Measurements from ENCODE around the gene RCC2. TPM values are rescaled to one million over a fixed set of nuclear protein-coding genes. Genes with fewer than 3 reads are reported as not detected.
A peak's percentile ranks its signal among the peaks of the same experiment; 100 is the strongest.

Gene RCC2
- polyA plus RNA-seq, 1 of the 3 experiments (the other 2 are of a cell fraction), result 53.8 TPM

DNA sequence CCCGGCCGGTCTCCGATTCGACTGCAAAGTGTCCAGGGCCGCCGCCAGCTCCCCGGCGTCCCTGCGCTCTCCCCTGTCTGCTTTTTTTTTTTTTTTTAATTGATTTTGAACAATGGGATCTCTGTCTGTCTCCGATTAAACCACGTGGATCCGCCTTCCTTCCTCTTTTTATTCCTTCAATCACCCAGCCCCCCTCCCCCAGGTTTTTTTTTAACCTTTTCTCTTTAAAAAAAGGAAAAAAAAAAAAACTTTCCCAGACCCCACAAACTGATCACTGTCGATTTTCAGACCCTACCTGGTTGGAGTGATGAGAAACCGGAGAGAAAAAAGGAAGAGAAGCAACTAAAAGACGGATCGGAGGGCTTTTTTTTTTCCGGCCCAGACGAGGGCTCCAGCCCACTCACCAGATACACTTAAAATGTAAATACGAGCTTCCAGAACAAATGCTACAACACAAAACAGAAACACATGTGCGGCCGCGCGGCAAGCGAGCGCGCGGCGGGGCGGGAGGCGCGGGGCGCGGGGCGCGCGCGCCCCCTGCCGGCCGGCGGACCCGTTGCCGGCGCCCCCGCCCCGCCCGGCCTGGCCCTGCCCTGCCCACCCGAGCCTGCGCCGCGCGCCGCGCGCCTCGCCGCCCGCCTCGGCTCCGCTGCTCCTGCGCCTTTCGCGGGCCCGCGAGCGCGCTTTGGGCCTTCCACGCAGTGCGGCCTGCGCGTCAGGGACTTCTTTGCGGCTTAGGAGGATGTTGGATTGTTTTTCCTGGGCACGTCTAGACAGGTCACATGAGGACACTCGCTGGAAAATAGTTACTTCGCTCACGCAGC is at the start of gene RCC2 (continued):
- TF ChIP-seq, protein P1, sequence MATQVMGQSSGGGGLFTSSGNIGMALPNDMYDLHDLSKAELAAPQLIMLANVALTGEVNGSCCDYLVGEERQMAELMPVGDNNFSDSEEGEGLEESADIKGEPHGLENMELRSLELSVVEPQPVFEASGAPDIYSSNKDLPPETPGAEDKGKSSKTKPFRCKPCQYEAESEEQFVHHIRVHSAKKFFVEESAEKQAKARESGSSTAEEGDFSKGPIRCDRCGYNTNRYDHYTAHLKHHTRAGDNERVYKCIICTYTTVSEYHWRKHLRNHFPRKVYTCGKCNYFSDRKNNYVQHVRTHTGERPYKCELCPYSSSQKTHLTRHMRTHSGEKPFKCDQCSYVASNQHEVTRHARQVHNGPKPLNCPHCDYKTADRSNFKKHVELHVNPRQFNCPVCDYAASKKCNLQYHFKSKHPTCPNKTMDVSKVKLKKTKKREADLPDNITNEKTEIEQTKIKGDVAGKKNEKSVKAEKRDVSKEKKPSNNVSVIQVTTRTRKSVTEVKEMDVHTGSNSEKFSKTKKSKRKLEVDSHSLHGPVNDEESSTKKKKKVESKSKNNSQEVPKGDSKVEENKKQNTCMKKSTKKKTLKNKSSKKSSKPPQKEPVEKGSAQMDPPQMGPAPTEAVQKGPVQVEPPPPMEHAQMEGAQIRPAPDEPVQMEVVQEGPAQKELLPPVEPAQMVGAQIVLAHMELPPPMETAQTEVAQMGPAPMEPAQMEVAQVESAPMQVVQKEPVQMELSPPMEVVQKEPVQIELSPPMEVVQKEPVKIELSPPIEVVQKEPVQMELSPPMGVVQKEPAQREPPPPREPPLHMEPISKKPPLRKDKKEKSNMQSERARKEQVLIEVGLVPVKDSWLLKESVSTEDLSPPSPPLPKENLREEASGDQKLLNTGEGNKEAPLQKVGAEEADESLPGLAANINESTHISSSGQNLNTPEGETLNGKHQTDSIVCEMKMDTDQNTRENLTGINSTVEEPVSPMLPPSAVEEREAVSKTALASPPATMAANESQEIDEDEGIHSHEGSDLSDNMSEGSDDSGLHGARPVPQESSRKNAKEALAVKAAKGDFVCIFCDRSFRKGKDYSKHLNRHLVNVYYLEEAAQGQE (IDR thresholded peaks at IDR 0.05; ENCODE audit: low read depth, low read length), result 0 out of 2 replicates have a peak, but pooled peaks have one; percentile 27
- peak; percentile 66 for TF ChIP-seq NRF1 (IDR thresholded peaks at IDR 0.05; ENCODE audit: low read depth, low read length)
- no peak for TF ChIP-seq RXRA (IDR thresholded peaks at IDR 0.05; ENCODE audit: borderline replicate concordance, low read depth)
- TF ChIP-seq, protein P2, sequence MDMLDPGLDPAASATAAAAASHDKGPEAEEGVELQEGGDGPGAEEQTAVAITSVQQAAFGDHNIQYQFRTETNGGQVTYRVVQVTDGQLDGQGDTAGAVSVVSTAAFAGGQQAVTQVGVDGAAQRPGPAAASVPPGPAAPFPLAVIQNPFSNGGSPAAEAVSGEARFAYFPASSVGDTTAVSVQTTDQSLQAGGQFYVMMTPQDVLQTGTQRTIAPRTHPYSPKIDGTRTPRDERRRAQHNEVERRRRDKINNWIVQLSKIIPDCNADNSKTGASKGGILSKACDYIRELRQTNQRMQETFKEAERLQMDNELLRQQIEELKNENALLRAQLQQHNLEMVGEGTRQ (IDR thresholded peaks at IDR 0.05; ENCODE audit: borderline replicate concordance, low read depth, low read length), result no peak
- 0 out of 2 replicates have a peak, but pooled peaks have one; percentile 20 for TF ChIP-seq TCF12 (IDR thresholded peaks at IDR 0.05)
- TF ChIP-seq FOSL2 (IDR thresholded peaks at IDR 0.05; ENCODE audit: borderline replicate concordance, low read depth), result no peak
- no peak for TF ChIP-seq EZH2phosphoT487 (IDR thresholded peaks at IDR 0.05; ENCODE audit: borderline replicate concordance, low read depth)

DNA sequence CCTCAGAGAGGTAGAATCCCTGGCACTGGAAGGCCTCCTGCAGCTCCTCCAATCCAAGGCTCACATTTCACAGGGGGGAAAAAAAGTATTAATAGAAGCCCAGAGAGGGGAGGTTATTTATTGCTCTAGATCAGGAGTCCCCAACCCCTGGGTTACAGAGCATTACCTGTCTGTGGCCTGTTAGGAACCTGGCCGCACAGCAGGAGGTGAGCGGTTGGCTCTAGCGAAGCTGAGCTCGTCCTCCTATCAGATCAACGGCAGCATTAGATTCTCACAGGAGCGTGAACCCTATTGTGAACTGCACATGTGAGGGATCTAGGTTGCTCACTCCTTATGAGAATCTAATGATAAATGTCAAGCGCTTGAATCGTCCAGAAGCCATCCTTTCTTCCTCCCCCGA is 46.8 kb upstream of the RCC2 start:
- CTCF ChIA-PET, result interaction anchor here (0.7 to 4.4 kb wide), 7 partner anchors 9 to 1091 kb away, joined by 3 to 34 read pairs (median 5); no protein-coding TSS in a partner anchor
- POLR2A ChIA-PET, result no interaction called here
- no peak for TF ChIP-seq RFX5 (IDR thresholded peaks at IDR 0.05; ENCODE audit: low read length)
- TF ChIP-seq, protein P3, sequence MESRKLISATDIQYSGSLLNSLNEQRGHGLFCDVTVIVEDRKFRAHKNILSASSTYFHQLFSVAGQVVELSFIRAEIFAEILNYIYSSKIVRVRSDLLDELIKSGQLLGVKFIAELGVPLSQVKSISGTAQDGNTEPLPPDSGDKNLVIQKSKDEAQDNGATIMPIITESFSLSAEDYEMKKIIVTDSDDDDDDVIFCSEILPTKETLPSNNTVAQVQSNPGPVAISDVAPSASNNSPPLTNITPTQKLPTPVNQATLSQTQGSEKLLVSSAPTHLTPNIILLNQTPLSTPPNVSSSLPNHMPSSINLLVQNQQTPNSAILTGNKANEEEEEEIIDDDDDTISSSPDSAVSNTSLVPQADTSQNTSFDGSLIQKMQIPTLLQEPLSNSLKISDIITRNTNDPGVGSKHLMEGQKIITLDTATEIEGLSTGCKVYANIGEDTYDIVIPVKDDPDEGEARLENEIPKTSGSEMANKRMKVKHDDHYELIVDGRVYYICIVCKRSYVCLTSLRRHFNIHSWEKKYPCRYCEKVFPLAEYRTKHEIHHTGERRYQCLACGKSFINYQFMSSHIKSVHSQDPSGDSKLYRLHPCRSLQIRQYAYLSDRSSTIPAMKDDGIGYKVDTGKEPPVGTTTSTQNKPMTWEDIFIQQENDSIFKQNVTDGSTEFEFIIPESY (IDR thresholded peaks at IDR 0.05; ENCODE audit: borderline replicate concordance, low read depth), result no peak
- no peak for TF ChIP-seq FOSL2 (IDR thresholded peaks at IDR 0.05; ENCODE audit: borderline replicate concordance, low read depth)
- TF ChIP-seq, protein P1 (IDR thresholded peaks at IDR 0.05; ENCODE audit: low read depth, low read length), result no peak
- no peak for TF ChIP-seq MXI1 (IDR thresholded peaks at IDR 0.05; ENCODE audit: low read depth, low read length)
- TF ChIP-seq RCOR1 (IDR thresholded peaks at IDR 0.05; ENCODE audit: low read length), result no peak
- TF ChIP-seq EP300 (IDR thresholded peaks at IDR 0.05; ENCODE audit: borderline replicate concordance in 1 of 2, low read depth in 1 of 2, low read length in 1 of 2), result no peak
- no peak for TF ChIP-seq FOXM1 (IDR thresholded peaks at IDR 0.05; ENCODE audit: low read depth)
- TF ChIP-seq, protein P4, sequence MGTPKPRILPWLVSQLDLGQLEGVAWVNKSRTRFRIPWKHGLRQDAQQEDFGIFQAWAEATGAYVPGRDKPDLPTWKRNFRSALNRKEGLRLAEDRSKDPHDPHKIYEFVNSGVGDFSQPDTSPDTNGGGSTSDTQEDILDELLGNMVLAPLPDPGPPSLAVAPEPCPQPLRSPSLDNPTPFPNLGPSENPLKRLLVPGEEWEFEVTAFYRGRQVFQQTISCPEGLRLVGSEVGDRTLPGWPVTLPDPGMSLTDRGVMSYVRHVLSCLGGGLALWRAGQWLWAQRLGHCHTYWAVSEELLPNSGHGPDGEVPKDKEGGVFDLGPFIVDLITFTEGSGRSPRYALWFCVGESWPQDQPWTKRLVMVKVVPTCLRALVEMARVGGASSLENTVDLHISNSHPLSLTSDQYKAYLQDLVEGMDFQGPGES (IDR thresholded peaks at IDR 0.05; ENCODE audit: low read depth, low read length), result no peak
- TF ChIP-seq FOXJ3 (CRISPR knock-in tag; IDR thresholded peaks at IDR 0.05), result no peak
- TF ChIP-seq, protein P5, sequence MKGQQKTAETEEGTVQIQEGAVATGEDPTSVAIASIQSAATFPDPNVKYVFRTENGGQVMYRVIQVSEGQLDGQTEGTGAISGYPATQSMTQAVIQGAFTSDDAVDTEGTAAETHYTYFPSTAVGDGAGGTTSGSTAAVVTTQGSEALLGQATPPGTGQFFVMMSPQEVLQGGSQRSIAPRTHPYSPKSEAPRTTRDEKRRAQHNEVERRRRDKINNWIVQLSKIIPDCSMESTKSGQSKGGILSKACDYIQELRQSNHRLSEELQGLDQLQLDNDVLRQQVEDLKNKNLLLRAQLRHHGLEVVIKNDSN (IDR thresholded peaks at IDR 0.05; ENCODE audit: borderline replicate concordance, low read depth), result no peak

More for the DNA sequence above, 46.8 kb upstream of the RCC2 start:
- H3K36me3 ChIP-seq (replicated peaks in 1 of 2; ENCODE audit: control insufficient read depth in 1 of 2, insufficient read depth in 2 of 2, low read length in 1 of 2), result no peaks in the 10 kb centered on the region
- no peak for DNase-seq
- H3K4me1 ChIP-seq (ENCODE audit: control insufficient read depth in 1 of 2, insufficient read depth in 2 of 2, low read depth in 1 of 2, low read length in 1 of 2), result peaks cover 6% of the 10 kb centered on the region in 2 experiments; a peak in 2 of 4 replicates
- WGBS (ENCODE audit: low lambda C conversion rate), result 93% methylated on average over 4 of the region's 9 CpGs
- no peak overlapping the region for H3K4me3 ChIP-seq (ENCODE audit: low read depth in 2 of 2, low read length in 1 of 2)
- no peaks in the 10 kb centered on the region for H4K20me1 ChIP-seq (ENCODE audit: insufficient read depth)
- H2AFZ ChIP-seq (ENCODE audit: low read depth), result no peak overlapping the region
- no peaks in the 10 kb centered on the region for H3K9me3 ChIP-seq
- H3K27ac ChIP-seq (ENCODE audit: low read depth in 2 of 2, low read length in 1 of 2), result no peak overlapping the region
- H3K79me2 ChIP-seq (ENCODE audit: insufficient read depth), result no peaks in the 10 kb centered on the region
- no peak overlapping the region for H3K4me2 ChIP-seq
- H3K9ac ChIP-seq, result no peak overlapping the region
- no peaks in the 10 kb centered on the region for H3K9me2 ChIP-seq
- no peaks in the 10 kb centered on the region for H3K27me3 ChIP-seq (ENCODE audit: insufficient read depth)
- H3F3A ChIP-seq (replicated peaks; ENCODE audit: insufficient read depth), result no peaks in the 10 kb centered on the region
